K562 (cell line): Measurements from ENCODE around the gene ARID3A. TPM values are rescaled to one million over a fixed set of nuclear protein-coding genes. Genes with fewer than 3 reads are reported as not detected.

Source experiments
- ATAC-seq: fragments of 200-7000 bp; cut with Tn5 transposase; 3 replicates; pipeline ENCODE4 v1.9.1; 2020; ENCODE audit warnings: moderate library complexity
- BruUV-seq: library from RNA; stranded (reverse); fragments of 400-500 nt; replicated peaks from 2 replicates; lab custom pipeline; 2021; lab: Mats Ljungman, UMichigan
- CTCF ChIA-PET: fragments of 300-600 bp; formaldehyde crosslinking; extraction: SDS; loops from one replicate; lab custom pipeline; 2021; ENCODE audit warnings: low intra/inter-chr PET ratio; lab: Yijun Ruan, JAX
- POLR2A ChIA-PET: fragments of 300-600, 350-650 bp; sonication (Branson Sonifier 250); formaldehyde crosslinking; extraction: SDS; loops from one replicate; lab custom pipeline; 2021; ENCODE audit warnings: antibody characterized with exemption, inconsistent platforms; lab: Yijun Ruan, JAX
- DNase-seq, 4 experiments: peaks; one replicate each; pipeline versions ENCODE4 v3.0.0 to v3.0.0-alpha.2; 2011 to 2018; ENCODE audit warnings: low spot score in 3 of 4, mixed read lengths in 3 of 4; ENCODE audit errors: extremely low read depth in 1 of 4
- FAIRE-seq: peaks from 2 replicates; lab custom pipeline; 2011; peaks lifted over from hg19 to GRCh38; lab: Jason Lieb, UNC
- H2AFZ ChIP-seq: 2 replicates; pipeline ENCODE4 v1.6.0; 2011; ENCODE audit warnings: low read depth, low read length, control low read depth, inconsistent platforms
- H3K27ac ChIP-seq: fragments of 200-600 bp; 3 replicates; pipeline ENCODE4 v1.8.0; 2011; ENCODE audit warnings: low read depth, mild to moderate bottlenecking, control low read depth, inconsistent platforms, low read length, moderate library complexity, mixed read lengths; ENCODE audit errors: extremely low read depth
- H3K27me3 ChIP-seq, 2 experiments: fragments of 300-600 bp in 1 of 2; 2 replicates in 1 of 2; 3 replicates in 1 of 2; pipeline versions ENCODE4 v1.6.0 to v1.8.0; 2011; ENCODE audit warnings: inconsistent platforms in 2 of 2, low read length in 2 of 2, mild to moderate bottlenecking in 1 of 2, mixed read lengths in 1 of 2, moderate library complexity in 1 of 2; ENCODE audit not compliant: control insufficient read depth in 2 of 2, insufficient read depth in 2 of 2
- H3K36me3 ChIP-seq: fragments of 300-600 bp; 3 replicates; pipeline ENCODE4 v1.8.0; 2011; ENCODE audit warnings: mild to moderate bottlenecking, low read length, inconsistent platforms; ENCODE audit not compliant: control insufficient read depth, insufficient read depth
- H3K4me1 ChIP-seq, 2 experiments: fragments of 200-600 bp in 1 of 2; replicated peaks in 1 of 2; 2 replicates in 1 of 2; 3 replicates in 1 of 2; pipeline versions ENCODE4 v1.5.1 to v1.8.0; 2011; ENCODE audit warnings: inconsistent platforms in 2 of 2, low read length in 2 of 2, mild to moderate bottlenecking in 1 of 2, mixed read lengths in 1 of 2, moderate library complexity in 1 of 2; ENCODE audit not compliant: control insufficient read depth in 2 of 2, insufficient read depth in 2 of 2
- H3K4me2 ChIP-seq: 2 replicates; pipeline ENCODE4 v1.6.1; 2011; ENCODE audit warnings: low read length, control low read depth, inconsistent platforms, mixed read lengths; ENCODE audit not compliant: insufficient read depth
- H3K4me3 ChIP-seq: fragments of 200-600 bp; sonication (generic), shearing (Covaris generic); 2 replicates; pipeline ENCODE4 v1.5.1; 2016; ENCODE audit warnings: control low read depth, inconsistent platforms
- H3K79me2 ChIP-seq: fragments of 200-600 bp; 3 replicates; pipeline ENCODE4 v1.8.0; 2011; ENCODE audit warnings: low read length, inconsistent platforms; ENCODE audit not compliant: control insufficient read depth, insufficient read depth
- H3K9ac ChIP-seq, 2 experiments: 2 replicates each; pipeline versions ENCODE4 v1.6.0 to v1.6.1; 2011; ENCODE audit warnings: low read depth in 2 of 2, low read length in 2 of 2, control low read depth in 1 of 2, inconsistent platforms in 1 of 2, mild to moderate bottlenecking in 1 of 2, mixed read lengths in 1 of 2; ENCODE audit not compliant: insufficient read depth in 1 of 2
- H3K9me1 ChIP-seq: one replicate; pipeline ENCODE4 v1.6.0; 2011; ENCODE audit warnings: inconsistent platforms, mild to moderate bottlenecking, low read length, moderate library complexity; ENCODE audit not compliant: control insufficient read depth, insufficient read depth
- H3K9me3 ChIP-seq: replicated peaks from 2 replicates; pipeline ENCODE4 v1.5.1; 2011; ENCODE audit warnings: low read depth, low read length, inconsistent platforms; ENCODE audit not compliant: control insufficient read depth, insufficient read depth
- H4K20me1 ChIP-seq: replicated peaks from 2 replicates; pipeline ENCODE4 v1.6.1; 2011; ENCODE audit warnings: low read length, inconsistent platforms, mixed read lengths; ENCODE audit not compliant: control insufficient read depth, insufficient read depth
- CBX8 ChIP-seq: fragments of 200-600 bp; sonication (generic); IDR thresholded peaks from 2 replicates; pipeline ENCODE4 v1.6.1; 2012; ENCODE audit warnings: borderline replicate concordance, mixed run types, low read depth, mild to moderate bottlenecking, moderate library complexity, mixed read lengths, low read length, control low read depth, inconsistent platforms; ENCODE audit not compliant: poor library complexity, severe bottlenecking; ENCODE audit errors: extremely low read depth
- DPF2 ChIP-seq: fragments of 450-650 bp; IDR thresholded peaks from 2 replicates; pipeline ENCODE4 v1.6.1; 2016
- ESRRA ChIP-seq: fragments of 450-650 bp; IDR thresholded peaks from 2 replicates; pipeline ENCODE4 v1.6.1; 2014; ENCODE audit warnings: low read depth, mild to moderate bottlenecking, moderate library complexity, borderline replicate concordance
- ETV5 ChIP-seq: sonication (generic); formaldehyde crosslinking; IDR thresholded peaks from 2 replicates; pipeline ENCODE4 v1.4.0; 2020; ENCODE audit warnings: low read depth, mild to moderate bottlenecking, missing genetic modification reagents
- FOXA1 ChIP-seq: fragments of 450-650 bp; IDR thresholded peaks from 2 replicates; pipeline ENCODE4 v1.6.1; 2016; ENCODE audit warnings: mild to moderate bottlenecking, borderline replicate concordance
- FUS ChIP-seq: fragments of 200-400 bp; formaldehyde crosslinking; optimal IDR thresholded peaks from 2 replicates; pipeline ENCODE3; 2017; ENCODE audit warnings: low read depth, low read length
- NONO ChIP-seq, 2 experiments: fragments of 200-400 bp in 1 of 2; fragments of 450-650 bp in 1 of 2; formaldehyde crosslinking in 1 of 2; IDR thresholded peaks; 2 replicates each; pipeline ENCODE4 v1.6.1; 2017; ENCODE audit warnings: low read depth in 2 of 2, mild to moderate bottlenecking in 2 of 2, moderate library complexity in 2 of 2, low read length in 1 of 2
- POLR2G ChIP-seq: fragments of 200-400 bp; formaldehyde crosslinking; IDR thresholded peaks from 2 replicates; pipeline ENCODE4 v1.6.1; 2017; ENCODE audit warnings: low read depth, mild to moderate bottlenecking, antibody characterized with exemption, low read length, moderate library complexity
- RAD51 ChIP-seq: fragments of 450-650 bp; IDR thresholded peaks from 2 replicates; pipeline ENCODE4 v1.7.1; 2016; ENCODE audit warnings: low read depth, mild to moderate bottlenecking, borderline replicate concordance
- RBM22 ChIP-seq: fragments of 200-400 bp; formaldehyde crosslinking; IDR thresholded peaks from 2 replicates; pipeline ENCODE4 v1.6.1; 2018; ENCODE audit warnings: low read length, low read depth; ENCODE audit not compliant: poor library complexity, severe bottlenecking
- SMARCE1 ChIP-seq: fragments of 450-650 bp; IDR thresholded peaks from 2 replicates; pipeline ENCODE4 v1.7.1; 2016; ENCODE audit warnings: mild to moderate bottlenecking
- ZBTB7A ChIP-seq: IDR thresholded peaks from 2 replicates; pipeline ENCODE4 v1.6.1; 2011; ENCODE audit warnings: low read depth, mild to moderate bottlenecking, low read length, moderate library complexity, borderline replicate concordance; ENCODE audit not compliant: control insufficient read depth
- ZKSCAN1 ChIP-seq: fragments of 150-350 bp; IDR thresholded peaks from 2 replicates; pipeline ENCODE4 v1.6.1; 2016; ENCODE audit warnings: low read depth, low read length
- ZNF12 ChIP-seq: sonication (generic); formaldehyde crosslinking; IDR thresholded peaks from 2 replicates; pipeline ENCODE4 v1.4.0; 2020; ENCODE audit warnings: mild to moderate bottlenecking, missing genetic modification reagents
- ZNF175 ChIP-seq: fragments of 200-800 bp; sonication (Bioruptor generic); IDR thresholded peaks from 2 replicates; pipeline ENCODE4 v1.6.1; 2016; ENCODE audit warnings: low read depth, mild to moderate bottlenecking, missing genetic modification characterization, missing compliant biosample characterization
- ZNF23 ChIP-seq: fragments of 250-450 bp; sonication (Bioruptor Pico); IDR thresholded peaks from 2 replicates; pipeline ENCODE4 v1.4.0; 2020; ENCODE audit warnings: mild to moderate bottlenecking
- ZNF282 ChIP-seq: sonication (generic); formaldehyde crosslinking; IDR thresholded peaks from 2 replicates; pipeline ENCODE4 v1.8.1; 2023; ENCODE audit warnings: missing genetic modification reagents
- ZNF561 ChIP-seq: fragments of 450-650 bp; formaldehyde crosslinking; conservative IDR thresholded peaks from 2 replicates; pipeline ENCODE4 v1.4.0; 2020; ENCODE audit warnings: mild to moderate bottlenecking, moderate library complexity
- ZNF696 ChIP-seq: fragments of 250-450 bp; sonication (Bioruptor Pico); conservative IDR thresholded peaks from 2 replicates; pipeline ENCODE4 v1.4.0; 2020; ENCODE audit warnings: mild to moderate bottlenecking, moderate library complexity
- WGBS: fragments of 100-300 bp; shearing (Covaris generic); methylation state at CpG from one replicate; pipeline ENCODE4 v1.1.6; 2016; ENCODE audit warnings: low coverage, mixed read lengths; ENCODE audit not compliant: insufficient coverage; ENCODE audit errors: missing lambda C conversion rate; 5-methylcytosine and 5-hydroxymethylcytosine counted together
- in situ Hi-C: fragments of 300-500 bp; cut with MboI; formaldehyde crosslinking; loops from 4 replicates; pipeline ENCODE4 v1.15.0; 2018; ENCODE audit warnings: inconsistent platforms, mixed read lengths
- intact Hi-C: fragments of 100-400 bp; cut with micrococcal nuclease; formaldehyde crosslinking; loops from 2 replicates; pipeline ENCODE4 v1.14.2; 2022
- polyA plus RNA-seq, 8 experiments: library from polyadenylated mRNA; depleted of rRNA in 4 of 8; stranded (reverse) in 5 of 8; unstranded in 3 of 8; fragments of >200 nt; fragmentation: Nextera tagmentation in 2 of 8; fragmentation: Illumina TruSeq in 1 of 8; extraction: Ambion mirVana in 2 of 8; extraction: Trizol in 1 of 8; gene quantifications; 2 replicates each; pipeline versions ENCODE4 v1.2.1 to v1.2.3, GENCODE V29; 2011 to 2014; ENCODE audit warnings: inconsistent platforms in 1 of 8, missing spikeins in 1 of 8
- total RNA-seq, 7 experiments: library from RNA; depleted of rRNA in 6 of 7; stranded (reverse); fragments of >200 nt in 6 of 7; fragmentation: Illumina TruSeq in 2 of 7; extraction: Trizol in 2 of 7; gene quantifications; 2 replicates each; pipeline versions ENCODE4 v1.2.1 to v1.2.3, GENCODE V29; 2011 to 2021; ENCODE audit warnings: low replicate concordance in 1 of 7
- TF ChIP-seq, protein P1 (sequence below): sonication (generic); formaldehyde crosslinking; IDR thresholded peaks from 2 replicates; pipeline ENCODE4 v1.8.0; 2022; ENCODE audit warnings: missing genetic modification reagents, mild to moderate bottlenecking, moderate library complexity, borderline replicate concordance
- TF ChIP-seq, protein P2 (sequence below): fragments of 250-450 bp; sonication (Bioruptor Pico); IDR thresholded peaks from 2 replicates; pipeline ENCODE4 v1.5.0; 2021; ENCODE audit warnings: mild to moderate bottlenecking, borderline replicate concordance

The ARID3A gene
- total and polyA plus RNA-seq, 9 of the 15 experiments (the other 6 are each of a cell fraction or from before 2014, with no cell fraction given): 1.4 to 118 (median 31.2) TPM

DNA sequence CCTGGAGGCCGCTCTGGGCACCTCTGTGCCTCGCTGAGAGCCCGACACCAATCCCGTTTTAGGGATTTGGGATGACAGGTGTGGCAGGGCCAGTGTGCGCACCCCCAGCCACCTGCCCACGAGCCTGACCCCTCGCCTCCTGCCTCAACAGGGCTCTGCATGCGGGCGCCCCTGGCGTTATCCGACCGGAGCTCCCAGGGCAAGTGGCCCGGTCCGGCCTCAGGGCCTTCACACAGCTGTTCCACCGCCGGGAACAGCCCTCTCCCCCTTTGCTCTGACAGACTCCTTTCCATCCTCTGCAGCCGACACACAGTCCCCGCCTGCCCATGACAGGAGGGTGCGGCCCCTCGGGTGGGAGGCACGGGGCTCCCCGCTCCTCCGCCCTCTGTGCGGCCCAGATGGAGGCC, 51.2 kb downstream of the ARID3A start:
- no peak overlapping the region for H3K4me2 ChIP-seq
- DNase-seq (no peak), FAIRE-seq (no peak), ATAC-seq (no peak)
- intact Hi-C loops (no loop called here), in situ Hi-C loops (no loop called here)
- H3K4me1 ChIP-seq: peaks cover 14 to 68% of the 10 kb centered on the region in 2 experiments
- no peak overlapping the region for H2AFZ ChIP-seq
- H3K27me3 ChIP-seq: no peaks in the 10 kb centered on the region
- H3K9me1 ChIP-seq: no peaks in the 10 kb centered on the region
- no TSS peak for BruUV-seq
- no peaks in the 10 kb centered on the region; the same call in 1 of the 2 replicates for H3K9me3 ChIP-seq
- no peak overlapping the region for H3K4me3 ChIP-seq
- POLR2A ChIA-PET: interaction anchor here (0.6 to 1.5 kb wide), 5 partner anchors 10 to 177 kb away, joined by 3 to 6 read pairs (median 3); no protein-coding TSS in a partner anchor
- no peaks in the 10 kb centered on the region for H4K20me1 ChIP-seq
- CTCF ChIA-PET: no interaction called here
- H3K9ac ChIP-seq: no peak overlapping the region; a peak in 1 of 4 replicates
- no peak overlapping the region for H3K27ac ChIP-seq
- peaks cover 18% of the 10 kb centered on the region; the same call in 1 of the 3 replicates for H3K36me3 ChIP-seq
- H3K79me2 ChIP-seq: peaks cover 10% of the 10 kb centered on the region
- WGBS: 80% methylated on average over 20 of the region's 24 CpGs
- TF ChIP-seq FOXA1 (no peak), ZNF23 (CRISPR knock-in tag) (no peak), RBM22 (peak; percentile 84), FUS (no peak), RAD51 (no peak), ZKSCAN1 (no peak), POLR2G (peak; percentile 76), ZNF696 (no peak), DPF2 (no peak), CBX8 (no peak), ZNF12 (no peak), SMARCE1 (no peak), ZNF282 (CRISPR knock-in tag) (no peak), ESRRA (no peak), ZBTB7A (peak; percentile 20; the same call in 1 of the 2 replicates), ZNF561 (CRISPR knock-in tag) (no peak), ZNF175 (CRISPR knock-in tag) (no peak), ETV5 (CRISPR knock-in tag) (no peak), NONO (IDR thresholded peaks at IDR 0.05; ENCODE audit: low read depth in 2 of 2, low read length in 1 of 2) (no peak)
- TF ChIP-seq, protein P1, sequence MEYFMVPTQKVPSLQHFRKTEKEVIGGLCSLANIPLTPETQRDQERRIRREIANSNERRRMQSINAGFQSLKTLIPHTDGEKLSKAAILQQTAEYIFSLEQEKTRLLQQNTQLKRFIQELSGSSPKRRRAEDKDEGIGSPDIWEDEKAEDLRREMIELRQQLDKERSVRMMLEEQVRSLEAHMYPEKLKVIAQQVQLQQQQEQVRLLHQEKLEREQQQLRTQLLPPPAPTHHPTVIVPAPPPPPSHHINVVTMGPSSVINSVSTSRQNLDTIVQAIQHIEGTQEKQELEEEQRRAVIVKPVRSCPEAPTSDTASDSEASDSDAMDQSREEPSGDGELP (CRISPR knock-in tag): peak; percentile 32; the same call in 1 of the 2 replicates
- TF ChIP-seq, protein P2, sequence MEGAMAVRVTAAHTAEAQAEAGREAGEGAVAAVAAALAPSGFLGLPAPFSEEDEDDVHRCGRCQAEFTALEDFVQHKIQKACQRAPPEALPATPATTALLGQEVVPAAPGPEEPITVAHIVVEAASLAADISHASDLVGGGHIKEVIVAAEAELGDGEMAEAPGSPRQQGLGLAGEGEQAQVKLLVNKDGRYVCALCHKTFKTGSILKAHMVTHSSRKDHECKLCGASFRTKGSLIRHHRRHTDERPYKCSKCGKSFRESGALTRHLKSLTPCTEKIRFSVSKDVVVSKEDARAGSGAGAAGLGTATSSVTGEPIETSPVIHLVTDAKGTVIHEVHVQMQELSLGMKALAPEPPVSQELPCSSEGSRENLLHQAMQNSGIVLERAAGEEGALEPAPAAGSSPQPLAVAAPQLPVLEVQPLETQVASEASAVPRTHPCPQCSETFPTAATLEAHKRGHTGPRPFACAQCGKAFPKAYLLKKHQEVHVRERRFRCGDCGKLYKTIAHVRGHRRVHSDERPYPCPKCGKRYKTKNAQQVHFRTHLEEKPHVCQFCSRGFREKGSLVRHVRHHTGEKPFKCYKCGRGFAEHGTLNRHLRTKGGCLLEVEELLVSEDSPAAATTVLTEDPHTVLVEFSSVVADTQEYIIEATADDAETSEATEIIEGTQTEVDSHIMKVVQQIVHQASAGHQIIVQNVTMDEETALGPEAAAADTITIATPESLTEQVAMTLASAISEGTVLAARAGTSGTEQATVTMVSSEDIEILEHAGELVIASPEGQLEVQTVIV (CRISPR knock-in tag): no peak
